Bronchial epithelial cell (primary cell): ENCODE measurements around the gene CSGALNACT2. TPM values are rescaled to one million over a fixed set of nuclear protein-coding genes. Genes with fewer than 3 reads are reported as not detected.

Experiments
- DNase-seq: peaks from one replicate; pipeline ENCODE4 v3.0.0-alpha.2; 2010; ENCODE audit warnings: low read depth
- FAIRE-seq: peaks from 2 replicates; lab custom pipeline; 2011; peaks lifted over from hg19 to GRCh38; lab: Jason Lieb, UNC
- H3K27me3 ChIP-seq: 2 replicates; pipeline ENCODE4 v1.5.1; 2011; ENCODE audit warnings: low read length; ENCODE audit not compliant: control insufficient read depth, insufficient read depth
- H3K36me3 ChIP-seq: 2 replicates; pipeline ENCODE4 v1.5.1; 2011; ENCODE audit warnings: low read length; ENCODE audit not compliant: control insufficient read depth, insufficient read depth
- H3K4me3 ChIP-seq: 2 replicates; pipeline ENCODE4 v1.5.1; 2011; ENCODE audit warnings: mild to moderate bottlenecking, low read depth, low read length, control low read depth
- CTCF ChIP-seq: IDR thresholded peaks from 2 replicates; pipeline ENCODE4 v1.5.1; 2011; ENCODE audit warnings: mild to moderate bottlenecking, moderate library complexity, low read length, control low read depth, inconsistent platforms; ENCODE audit not compliant: insufficient read depth, severe bottlenecking
- total RNA-seq: library from RNA; depleted of rRNA; stranded (reverse); fragments of >200 nt; gene quantifications from 2 replicates; pipeline ENCODE4 v1.2.1, GENCODE V29; 2014

The CSGALNACT2 gene
- total RNA-seq, 1 donor from 2014 or later, result 17.4 TPM

- Histone ChIP-seq H3K36me3 (peaks cover 1% of the 10 kb centered on the region), H3K4me3 (peak overlapping the region; percentile 53), H3K27me3 (no peaks in the 10 kb centered on the region)
- DNase-seq, result peak; percentile 10
- TF ChIP-seq CTCF, result no peak
- FAIRE-seq, result no peak
These were observed 64.6 kb downstream of the CSGALNACT2 start for GRCh38 chr10:43202657-43203447.

- peaks cover 1% of the 10 kb centered on the region for H3K36me3 ChIP-seq
- FAIRE-seq (no peak), DNase-seq (peak; percentile 56)
- H3K27me3 ChIP-seq, result no peaks in the 10 kb centered on the region
- TF ChIP-seq CTCF, result no peak
- H3K4me3 ChIP-seq, result peak overlapping the region; percentile 53
These were observed 65.3 kb downstream of the CSGALNACT2 start for GRCh38 chr10:43203448-43204041.

- Histone ChIP-seq H3K27me3 (no peaks in the 10 kb centered on the region), H3K36me3 (peaks cover 1% of the 10 kb centered on the region), H3K4me3 (no peak overlapping the region)
- peak; percentile 11 for TF ChIP-seq CTCF
- DNase-seq (no peak), FAIRE-seq (no peak)
These were observed 66.0 kb downstream of the CSGALNACT2 start for GRCh38 chr10:43204042-43204942.

GRCh38 chr10:43204943-43205671 lies 66.9 kb downstream of the CSGALNACT2 start:
- peak; percentile 56 for DNase-seq
- peaks cover 1% of the 10 kb centered on the region for H3K36me3 ChIP-seq
- H3K4me3 ChIP-seq, result no peak overlapping the region
- peak; percentile 87 for TF ChIP-seq CTCF
- FAIRE-seq, result peak; percentile 60
- no peaks in the 10 kb centered on the region for H3K27me3 ChIP-seq

- no peaks in the 10 kb centered on the region for H3K36me3 ChIP-seq
- no peak for TF ChIP-seq CTCF
- H3K4me3 ChIP-seq, result no peak overlapping the region
- FAIRE-seq (no peak), DNase-seq (no peak)
- no peaks in the 10 kb centered on the region for H3K27me3 ChIP-seq
These were observed 67.6 kb downstream of the CSGALNACT2 start for GRCh38 chr10:43205681-43206390.
